ENCODE data around the gene IQSEC1.

Gene IQSEC1

GRCh38 chr3:13073326-13074005 lies at the start of gene IQSEC1:
TSS of gene IQSEC1 (minus strand) at chr3:13073429. CDS start at chr3:13073014, 415 bp downstream.
- DNase-seq (ENCODE audit: low spot score), result no peak

DNA sequence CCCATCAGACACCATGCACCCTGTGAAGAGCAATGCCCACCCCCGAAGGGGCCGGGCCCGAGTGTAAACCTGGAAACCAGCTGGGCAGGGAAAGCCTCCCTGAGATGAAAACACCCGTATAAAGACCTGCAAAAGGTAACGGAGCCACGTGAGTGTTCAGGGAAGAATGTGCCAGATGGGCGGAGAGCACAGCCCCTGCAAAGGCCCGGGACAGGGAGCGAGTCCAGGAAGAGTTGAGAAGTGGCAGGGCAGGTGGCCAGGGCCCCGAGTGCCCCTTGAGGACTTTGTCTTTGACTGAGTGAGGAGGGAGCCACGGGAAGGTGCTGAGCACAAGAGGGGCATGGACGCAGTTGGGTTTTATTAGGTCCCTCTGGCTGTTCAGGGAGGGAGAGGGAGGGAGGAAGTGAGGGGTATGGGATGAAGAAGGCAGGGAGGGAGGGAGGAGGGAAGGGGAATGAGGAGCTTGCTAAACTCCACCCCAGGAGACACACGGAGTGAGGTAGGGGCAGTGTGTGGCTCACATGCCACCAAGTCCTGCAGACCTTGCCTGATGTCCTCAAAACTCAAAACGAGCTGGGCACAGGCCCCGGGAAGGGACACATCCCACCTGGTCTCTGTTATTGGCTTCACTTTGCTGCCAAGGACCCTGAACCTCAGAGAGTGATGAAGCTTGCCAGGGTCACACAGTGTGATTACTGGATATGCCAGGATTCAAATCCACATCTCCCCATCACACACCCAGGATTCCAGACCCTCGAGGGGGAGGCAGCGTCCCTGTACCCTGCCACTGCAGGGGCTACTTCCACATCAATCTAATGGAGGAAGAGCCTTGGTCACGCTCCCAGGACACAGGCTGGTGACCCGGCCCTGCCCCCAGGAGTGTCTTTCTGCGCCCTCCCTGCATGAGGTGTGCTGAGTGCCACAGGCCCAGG lies 49.1 kb upstream of the IQSEC1 start:
- DNase-seq (ENCODE audit: low spot score), result no peak

- DNase-seq (ENCODE audit: low spot score), result no peak
Observed at GRCh38 chr3:13121553-13122001, 48.3 kb upstream of the IQSEC1 start.

GRCh38 chr3:13120928-13121552 lies 47.8 kb upstream of the IQSEC1 start:
- DNase-seq (ENCODE audit: low spot score), result no peak

DNA sequence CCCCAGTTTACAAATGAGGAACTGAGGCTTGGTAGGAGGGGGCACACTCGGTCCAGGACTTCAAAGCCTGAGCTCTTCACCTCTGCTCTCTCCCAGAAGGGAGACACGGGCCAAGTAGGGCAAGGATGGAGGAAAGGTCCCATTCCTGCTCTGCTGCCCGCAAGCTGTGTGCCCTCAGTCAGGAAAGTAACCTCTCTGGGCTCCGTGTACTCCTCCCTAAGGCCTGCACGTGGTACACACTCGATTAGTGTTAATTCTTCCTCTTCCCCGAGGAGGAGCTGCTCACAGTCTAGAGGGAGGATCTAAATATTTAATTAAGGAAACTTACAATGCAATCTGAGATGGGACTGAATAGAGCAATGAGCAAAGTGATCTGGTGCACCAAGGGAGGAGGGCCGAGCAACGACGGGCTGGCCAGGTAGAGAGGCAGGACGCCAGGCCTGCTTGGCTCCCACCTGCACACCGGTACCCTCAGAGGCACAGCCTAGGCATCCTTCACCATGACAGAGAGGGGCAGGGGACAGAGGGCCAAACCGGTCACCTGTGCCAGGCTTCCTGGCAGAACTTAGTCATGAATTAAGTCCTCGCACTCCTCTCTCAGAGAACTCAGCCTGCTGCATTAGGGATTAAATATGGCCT lies 47.2 kb upstream of the IQSEC1 start:
- DNase-seq (ENCODE audit: low spot score), result no peak

- DNase-seq (ENCODE audit: low spot score), result no peak
Observed at GRCh38 chr3:13119471-13120220, 46.4 kb upstream of the IQSEC1 start.

- no peak for DNase-seq (ENCODE audit: low spot score)
Observed at GRCh38 chr3:13116426-13116825, 43.2 kb upstream of the IQSEC1 start.

DNA sequence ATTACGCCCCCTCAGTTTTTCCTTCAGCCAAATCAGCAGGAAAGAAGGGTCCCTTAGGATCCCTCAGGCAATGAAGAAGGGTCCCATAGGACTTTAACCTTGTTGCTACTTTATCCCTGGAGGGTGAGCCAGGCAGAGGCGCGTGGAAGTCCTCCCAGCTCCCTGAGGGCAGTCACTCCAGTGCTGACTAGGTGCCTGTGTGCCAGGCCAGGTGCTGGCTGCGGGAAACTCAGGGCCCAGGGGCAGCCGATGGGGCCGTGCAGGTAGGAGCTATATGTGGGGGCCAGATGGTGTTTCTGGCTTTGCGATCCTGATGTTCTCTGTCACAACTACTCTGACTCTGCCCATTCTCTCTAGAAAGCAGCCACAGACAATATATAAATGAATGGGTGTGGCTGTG lies 42.8 kb upstream of the IQSEC1 start:
- no peak for DNase-seq (ENCODE audit: low spot score)

GRCh38 chr3:13115576-13115910 lies 42.3 kb upstream of the IQSEC1 start:
- no peak for DNase-seq (ENCODE audit: low spot score)

GRCh38 chr3:13114811-13115575 lies 41.8 kb upstream of the IQSEC1 start:
- no peak for DNase-seq (ENCODE audit: low spot score)

DNA sequence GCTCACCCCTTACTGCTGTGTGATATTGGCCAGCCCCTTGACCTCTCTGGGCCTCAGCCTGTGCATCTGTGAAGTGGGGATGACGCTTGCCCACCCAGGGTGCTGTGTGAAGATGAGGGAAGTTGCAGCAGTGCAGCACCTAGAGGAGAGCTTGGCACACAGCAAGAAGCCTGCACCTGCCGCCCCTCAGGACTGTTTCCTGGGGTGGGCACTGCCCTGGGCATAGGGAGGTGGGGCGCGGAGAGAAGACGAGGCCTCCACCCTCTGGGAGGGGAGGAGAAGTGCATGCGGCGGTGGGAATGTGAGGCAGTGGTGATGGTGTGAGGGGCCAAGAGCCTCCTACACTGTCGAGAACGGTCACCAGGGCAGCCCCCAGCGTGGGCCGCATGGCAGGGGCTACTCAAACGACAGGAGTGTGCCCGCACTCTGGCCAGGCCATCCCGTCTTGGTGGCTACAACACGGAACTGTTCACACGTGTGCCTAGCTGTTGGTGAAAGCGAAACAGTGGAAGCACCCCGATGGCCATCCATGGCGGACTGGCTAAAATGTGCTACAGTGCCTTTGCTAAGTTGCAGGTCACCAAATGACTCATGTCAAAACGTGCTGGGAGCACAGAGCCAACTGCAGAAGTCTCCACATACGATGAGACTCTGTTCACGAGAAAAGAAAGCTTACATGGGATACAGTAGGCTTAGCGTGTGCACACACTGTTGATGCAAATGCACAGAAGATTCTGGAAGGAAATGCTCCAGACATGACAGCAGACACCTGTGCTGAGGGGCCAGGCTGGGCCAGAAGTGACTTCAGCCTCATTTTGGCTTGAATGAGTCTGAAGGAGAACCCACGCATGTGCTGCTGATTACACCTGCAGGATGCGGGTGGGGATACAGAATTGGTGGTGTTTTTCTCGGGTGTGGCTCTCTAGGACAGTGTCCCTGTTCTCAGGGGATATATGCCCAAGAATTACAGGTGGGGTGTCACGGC lies 40.4 kb upstream of the IQSEC1 start:
- DNase-seq (ENCODE audit: low spot score), result no peak

DNA sequence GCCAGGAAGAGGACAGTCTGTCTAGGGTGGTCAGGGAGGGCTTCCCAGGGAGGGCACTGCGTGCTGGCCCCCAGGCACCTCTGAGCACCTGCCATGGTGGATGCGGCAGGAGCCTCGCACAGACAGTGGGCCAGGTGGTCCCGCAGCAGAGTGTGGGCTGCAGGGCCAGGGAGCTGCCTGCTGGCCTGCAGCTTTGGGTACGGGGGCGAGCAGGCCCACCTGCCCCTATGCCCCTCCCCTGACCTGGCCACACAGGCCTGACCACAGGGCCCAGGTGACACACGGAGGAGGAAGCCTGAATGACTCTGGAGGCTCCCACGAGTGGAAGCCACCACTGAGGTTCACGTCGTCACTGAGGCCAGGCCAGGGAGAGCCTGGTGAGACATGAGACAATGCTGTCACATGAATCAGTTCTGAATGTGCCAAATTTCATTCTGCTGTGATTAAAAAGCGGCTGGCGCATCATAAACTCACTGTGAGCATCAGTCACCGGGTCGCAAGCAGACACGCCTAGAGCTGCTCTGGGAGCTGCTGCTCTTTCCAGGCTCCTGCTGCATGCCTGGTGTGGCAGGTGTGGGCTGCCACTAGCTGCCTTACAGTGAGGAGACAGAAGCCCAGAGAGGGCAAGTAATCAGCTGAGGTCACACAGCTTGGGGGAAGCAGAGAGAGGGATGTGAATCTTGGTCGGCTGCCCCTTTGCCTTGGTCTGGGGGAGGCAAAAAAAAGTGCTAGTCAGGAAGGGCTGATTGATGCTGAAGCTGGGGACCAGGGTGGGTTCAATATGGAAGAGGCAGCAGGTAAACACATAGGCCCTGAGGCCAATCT lies 39.5 kb upstream of the IQSEC1 start:
- no peak for DNase-seq (ENCODE audit: low spot score)

GRCh38 chr3:13111873-13112520 lies 38.8 kb upstream of the IQSEC1 start:
- no peak for DNase-seq (ENCODE audit: low spot score)

GRCh38 chr3:13111173-13111872 lies 38.1 kb upstream of the IQSEC1 start:
- no peak for DNase-seq (ENCODE audit: low spot score)

- peak; percentile 2 for DNase-seq (ENCODE audit: low spot score)
Observed at GRCh38 chr3:13110678-13111116, 37.5 kb upstream of the IQSEC1 start.

- DNase-seq (ENCODE audit: low spot score), result no peak
Observed at GRCh38 chr3:13109516-13109915, 36.3 kb upstream of the IQSEC1 start.

DNA sequence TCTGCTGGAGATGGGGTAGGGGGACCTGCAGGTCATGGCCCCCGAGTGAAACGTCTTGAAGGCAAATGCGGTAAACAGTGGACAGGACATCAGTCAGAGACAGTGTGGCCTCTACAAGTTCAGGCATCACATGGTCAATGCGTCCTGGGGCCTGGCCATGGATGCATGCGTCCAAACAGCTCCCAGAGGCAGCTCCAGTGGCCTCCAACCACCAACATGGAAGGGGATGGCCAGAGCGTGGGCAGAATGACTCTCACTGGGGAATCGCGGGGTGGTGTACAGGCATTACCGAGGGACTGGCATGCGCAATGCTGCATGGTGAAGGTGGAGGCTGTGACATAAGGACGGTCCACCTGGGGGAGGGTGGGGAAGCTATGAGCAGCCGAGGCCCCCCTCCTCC lies 35.6 kb upstream of the IQSEC1 start:
- no peak for DNase-seq (ENCODE audit: low spot score)

DNA sequence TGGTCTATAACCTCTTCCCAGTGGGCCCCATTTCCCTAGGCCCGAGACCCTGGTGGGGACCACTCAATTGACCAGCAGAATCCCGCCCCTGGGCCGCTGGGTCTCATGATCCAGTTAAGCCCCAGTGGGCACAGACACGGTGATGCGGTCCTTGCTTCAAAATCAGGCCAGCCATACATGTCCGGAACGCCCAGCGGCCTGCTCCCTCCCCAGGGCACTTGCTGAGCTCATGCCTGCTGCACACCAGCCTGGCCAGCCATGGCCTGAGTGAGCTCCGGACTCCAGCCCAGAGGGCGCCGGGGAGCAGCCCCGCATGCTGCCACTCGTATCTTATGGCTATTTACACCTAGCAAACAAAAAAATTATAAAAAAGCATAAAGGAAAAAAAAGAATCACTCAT lies 34.4 kb upstream of the IQSEC1 start:
- DNase-seq (ENCODE audit: low spot score), result no peak
